CD4-positive, alpha-beta T cell (primary cell): ENCODE data around the gene GGNBP2. TPM values are rescaled to one million over a fixed set of nuclear protein-coding genes. Genes with fewer than 3 reads are reported as not detected.

Experiments
- ATAC-seq: fragments of 200-7000 bp; cut with Tn5 transposase; one replicate; pipeline ENCODE4 v1.10.0; 2022; ENCODE audit warnings: mild to moderate bottlenecking; ENCODE audit not compliant: poor library complexity
- CTCF ChIA-PET: fragments of 350-600 bp; sonication (Branson Sonifier 250); formaldehyde crosslinking; loops from one replicate; lab custom pipeline; 2021; ENCODE audit warnings: antibody characterized with exemption, inconsistent platforms; lab: Charles Lee
- POLR2A ChIA-PET: fragments of 350-600 bp; sonication (Branson Sonifier 250); formaldehyde crosslinking; loops from one replicate; lab custom pipeline; 2021; ENCODE audit warnings: antibody characterized with exemption, inconsistent platforms; lab: Charles Lee
- DNase-seq, 14 experiments: peaks; one replicate each; pipeline ENCODE4 v3.0.0-alpha.2; 2013 to 2020; ENCODE audit warnings: mixed read lengths in 2 of 14
- H3K27ac ChIP-seq, 2 donors: one replicate each; pipeline versions ENCODE4 v1.5.1 to v1.7.0; 2013; ENCODE audit warnings: low read length in 2 of 2, low read depth in 1 of 2, mild to moderate bottlenecking in 1 of 2
- H3K27me3 ChIP-seq, 2 experiments: 1 replicate in 1 of 2; 2 replicates in 1 of 2; pipeline versions ENCODE4 v1.6.1 to v1.7.0; 2013; ENCODE audit warnings: low read length in 2 of 2, control low read depth in 1 of 2, mild to moderate bottlenecking in 1 of 2, moderate library complexity in 1 of 2; ENCODE audit not compliant: insufficient read depth in 2 of 2, control insufficient read depth in 1 of 2
- H3K36me3 ChIP-seq: one replicate; pipeline ENCODE4 v1.6.1; 2013; ENCODE audit warnings: low read length, control low read depth; ENCODE audit not compliant: insufficient read depth
- H3K4me1 ChIP-seq: one replicate; pipeline ENCODE4 v1.6.1; 2013; ENCODE audit warnings: low read length, control low read depth; ENCODE audit not compliant: insufficient read depth
- H3K4me3 ChIP-seq: one replicate; pipeline ENCODE4 v1.5.1; 2013; ENCODE audit warnings: mild to moderate bottlenecking, low read length, moderate library complexity
- H3K9me3 ChIP-seq, 2 experiments: 1 replicate in 1 of 2; 2 replicates in 1 of 2; pipeline versions ENCODE4 v1.6.1 to v1.7.0; 2013; ENCODE audit warnings: low read length in 2 of 2, mild to moderate bottlenecking in 2 of 2, control low read depth in 1 of 2, moderate library complexity in 1 of 2; ENCODE audit not compliant: control insufficient read depth in 1 of 2, insufficient read depth in 1 of 2
- H3K27ac Mint-ChIP-seq: one replicate; pipeline ENCODE4 v1.8.0; 2020; ENCODE audit warnings: mixed read lengths
- H3K27me3 Mint-ChIP-seq: one replicate; pipeline ENCODE4 v1.8.0; 2021; ENCODE audit warnings: mixed read lengths
- H3K36me3 Mint-ChIP-seq: one replicate; pipeline ENCODE4 v1.8.0; 2021; ENCODE audit warnings: low read depth, mixed read lengths
- H3K4me1 Mint-ChIP-seq: one replicate; pipeline ENCODE4 v1.8.0; 2021; ENCODE audit warnings: low read depth, mixed read lengths
- H3K4me3 Mint-ChIP-seq: one replicate; pipeline ENCODE4 v1.8.0; 2020; ENCODE audit warnings: mild to moderate bottlenecking, mixed read lengths
- H3K9me3 Mint-ChIP-seq: one replicate; pipeline ENCODE4 v1.8.0; 2020; ENCODE audit warnings: mixed read lengths
- CTCF ChIP-seq: fragments of 200-600 bp; IDR thresholded peaks from one replicate; pipeline ENCODE4 v1.8.0; 2022; ENCODE audit warnings: antibody characterized with exemption, mild to moderate bottlenecking
- intact Hi-C, 2 experiments: fragments of 100-400 bp; cut with DNase I in 1 of 2; cut with micrococcal nuclease in 1 of 2; formaldehyde crosslinking; loops; one replicate each; pipeline versions ENCODE4 v1.15.1 to v1.9.0; 2023 to 2025; cut with DNase I, micrococcal nuclease
- total RNA-seq, 174 experiments: library from RNA in 2 of 174; stranded (reverse) in 2 of 174; gene quantifications; one replicate each; pipeline ENCODE4 v1.2.3 and lab custom pipeline; 2021 to 2026

Gene GGNBP2
- total RNA-seq, 2 experiments from 2014 or later = 216 to 228 TPM

- CTCF ChIA-PET = interaction anchor here (1.2 to 1.9 kb wide), 2 partner anchors 19 to 47 kb away, joined by 3 to 4 read pairs; partner anchors contain the start of gene MYO19
- Mint-ChIP-seq H3K4me1 (peaks cover 75% of the 10 kb centered on the region), H3K27ac (peak overlapping the region; percentile 70), H3K4me3 (peak overlapping the region; percentile 49), H3K36me3 (peaks cover 56% of the 10 kb centered on the region), H3K27me3 (no peaks in the 10 kb centered on the region), H3K9me3 (no peaks in the 10 kb centered on the region)
- Histone ChIP-seq H3K4me1 (peaks cover 37% of the 10 kb centered on the region), H3K4me3 (no peak overlapping the region), H3K27me3 (no peaks in the 10 kb centered on the region), H3K27ac (no peak overlapping the region), H3K36me3 (peaks cover 37% of the 10 kb centered on the region), H3K9me3 (no peaks in the 10 kb centered on the region)
- TF ChIP-seq CTCF = no peak
- ATAC-seq = no peak
- peak in 1 of 14 experiments; percentile 20 for DNase-seq
- POLR2A ChIA-PET = interaction anchor here (0.8 to 0.9 kb wide), 2 partner anchors 8 to 386 kb away, joined by 3 read pairs; no protein-coding TSS in a partner anchor
- intact Hi-C loops = no loop called here
Observed at GRCh38 chr17:36553459-36553858, 8.7 kb downstream of the GGNBP2 start.

DNA sequence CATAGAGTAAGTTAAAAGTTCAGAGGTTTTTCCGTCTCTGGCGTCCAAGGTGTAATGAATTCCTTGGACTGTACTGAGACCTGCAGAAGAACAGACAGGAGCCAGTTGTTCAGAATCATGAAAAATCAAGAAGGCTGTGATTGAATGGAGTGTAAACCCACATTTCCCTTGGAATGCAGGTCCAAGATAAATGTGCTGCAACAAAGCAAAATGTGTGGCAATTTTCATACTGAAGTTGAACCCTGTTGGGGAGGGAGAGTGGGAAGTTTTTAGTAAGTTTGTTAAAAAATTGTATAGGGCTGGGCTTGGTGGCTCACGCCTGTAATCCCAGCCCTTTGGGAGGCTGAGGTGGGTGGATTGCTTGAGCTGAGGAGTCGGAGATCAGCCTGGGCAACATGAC is 21.4 kb downstream of the GGNBP2 start:
- H3K27me3 ChIP-seq = no peaks in the 10 kb centered on the region
- H3K36me3 ChIP-seq = peaks cover 89% of the 10 kb centered on the region
- ChIA-PET POLR2A (interaction anchor here (0.9 to 2.5 kb wide), 2 partner anchors 16 to 20 kb away, joined by 3 to 16 read pairs; partner anchors contain the start of gene GGNBP2), CTCF (no interaction called here)
- H3K27ac Mint-ChIP-seq = no peak overlapping the region
- H3K9me3 ChIP-seq = no peaks in the 10 kb centered on the region
- H3K4me1 Mint-ChIP-seq = peaks cover 21% of the 10 kb centered on the region
- H3K27ac ChIP-seq = no peak overlapping the region
- H3K4me1 ChIP-seq = no peaks in the 10 kb centered on the region
- no peaks in the 10 kb centered on the region for H3K27me3 Mint-ChIP-seq
- no peak for TF ChIP-seq CTCF
- ATAC-seq (no peak), DNase-seq (no peak)
- peaks cover 84% of the 10 kb centered on the region for H3K36me3 Mint-ChIP-seq
- H3K4me3 Mint-ChIP-seq = no peak overlapping the region
- no peaks in the 10 kb centered on the region for H3K9me3 Mint-ChIP-seq
- H3K4me3 ChIP-seq = no peak overlapping the region
- intact Hi-C loops = no loop called here

DNA sequence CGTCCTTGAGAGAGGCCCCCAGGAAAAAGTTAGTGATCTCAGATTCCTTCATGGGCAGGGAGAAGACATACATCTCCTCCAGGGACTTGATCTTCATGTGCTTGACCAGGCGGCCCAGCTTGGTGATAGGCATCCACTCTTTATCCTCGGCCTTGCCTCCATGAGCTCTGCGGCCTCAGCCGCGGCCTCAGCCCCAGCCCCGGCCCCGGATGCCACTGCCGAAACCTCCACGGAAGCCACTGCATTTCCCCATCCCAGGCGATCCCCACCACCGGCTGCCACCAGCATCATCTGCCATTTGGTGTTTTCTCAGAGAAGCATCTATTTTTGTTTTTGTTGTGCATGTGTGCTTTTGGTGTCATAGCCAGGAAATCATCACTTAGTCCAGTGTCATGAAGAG is 30.3 kb downstream of the GGNBP2 start:
- Histone ChIP-seq H3K4me1 (peaks cover 3% of the 10 kb centered on the region), H3K27ac (no peak overlapping the region), H3K36me3 (peaks cover 67% of the 10 kb centered on the region), H3K4me3 (no peak overlapping the region), H3K27me3 (no peaks in the 10 kb centered on the region), H3K9me3 (no peaks in the 10 kb centered on the region)
- no peaks in the 10 kb centered on the region for H3K9me3 Mint-ChIP-seq
- CTCF ChIA-PET = no interaction called here
- peaks cover 75% of the 10 kb centered on the region for H3K36me3 Mint-ChIP-seq
- no peak overlapping the region for H3K4me3 Mint-ChIP-seq
- no peaks in the 10 kb centered on the region for H3K27me3 Mint-ChIP-seq
- H3K27ac Mint-ChIP-seq = no peak overlapping the region
- no peak for TF ChIP-seq CTCF
- H3K4me1 Mint-ChIP-seq = peaks cover 30% of the 10 kb centered on the region
- POLR2A ChIA-PET = no interaction called here
- intact Hi-C loops = no loop called here
- DNase-seq (no peak), ATAC-seq (no peak)
